SIG-M5 (cell line): Measurements from ENCODE around the gene FKRP.
"Not testable (repeated sequence)": the region's sequence is repeated elsewhere in the genome, so short reads cannot be mapped to it uniquely, and the experiment has no call there.

Source experiments
- DNase-seq: peaks from one replicate; lab custom pipeline; 2025; lab: John Stamatoyannopoulos, UW

Gene FKRP

DNA sequence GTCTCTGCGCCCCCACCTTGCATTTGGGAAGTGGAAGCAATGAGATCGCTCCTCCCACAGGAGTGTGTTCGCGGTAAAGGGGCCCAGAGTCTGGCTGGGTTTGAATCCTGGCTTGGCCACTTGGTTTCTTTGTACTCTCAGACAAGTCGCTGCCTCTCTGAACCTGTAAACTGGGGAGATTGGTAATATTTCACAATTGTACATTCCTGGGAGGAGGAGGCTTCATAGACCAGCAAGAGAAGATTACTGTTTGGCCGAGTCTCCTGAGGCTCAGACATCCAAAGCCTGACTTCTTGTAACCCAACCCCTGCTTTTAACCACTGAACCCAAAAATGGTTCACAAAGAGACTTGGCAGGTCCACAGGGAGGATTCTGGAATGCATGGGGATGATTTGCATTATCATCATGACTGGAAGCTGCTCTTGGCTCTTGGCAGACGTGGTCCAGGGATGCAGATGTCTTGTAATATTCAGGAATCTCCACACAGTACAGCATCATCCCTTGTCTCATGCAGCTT, 14.0 kb downstream of the FKRP start:
- no peak for DNase-seq

DNA sequence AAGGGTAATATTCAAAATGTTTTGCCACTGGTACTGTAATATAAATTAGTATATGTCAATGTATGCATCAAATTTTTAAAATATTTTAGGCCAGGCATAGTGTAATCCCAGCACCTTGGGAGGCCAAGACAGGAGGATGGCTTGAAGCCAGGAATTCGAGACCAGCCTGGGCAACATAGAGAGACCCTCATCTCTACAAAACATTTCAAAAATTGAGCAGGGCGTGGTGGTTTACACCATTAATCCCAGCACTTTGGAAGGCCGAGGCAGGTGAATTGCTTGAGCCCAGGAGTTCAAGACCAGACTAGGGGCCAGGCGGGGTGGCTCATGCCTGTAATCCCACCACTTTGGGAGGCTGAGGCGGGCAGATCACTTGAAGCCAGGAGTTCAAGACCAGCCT, 14.5 kb downstream of the FKRP start:
- DNase-seq: no peak

DNA sequence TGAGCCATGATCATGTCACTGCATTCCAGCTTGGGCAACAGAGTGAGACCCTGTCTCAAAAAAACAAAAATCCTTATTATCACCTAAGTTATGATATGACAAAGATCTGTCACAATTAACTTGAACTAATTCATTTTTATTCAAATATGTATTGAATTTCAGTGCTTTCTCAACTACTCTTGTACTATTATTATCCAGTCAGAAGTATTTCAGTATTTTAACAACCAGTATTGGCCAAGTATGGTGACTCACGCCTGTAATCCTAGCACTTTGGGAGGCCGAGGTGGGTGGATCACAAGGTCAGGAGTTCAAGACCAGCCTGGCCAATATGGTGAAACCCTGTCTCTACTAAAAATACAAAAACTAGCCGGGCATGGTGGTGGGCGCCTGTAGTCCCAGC, 15.0 kb downstream of the FKRP start:
- DNase-seq: not testable (repeated sequence)

DNA sequence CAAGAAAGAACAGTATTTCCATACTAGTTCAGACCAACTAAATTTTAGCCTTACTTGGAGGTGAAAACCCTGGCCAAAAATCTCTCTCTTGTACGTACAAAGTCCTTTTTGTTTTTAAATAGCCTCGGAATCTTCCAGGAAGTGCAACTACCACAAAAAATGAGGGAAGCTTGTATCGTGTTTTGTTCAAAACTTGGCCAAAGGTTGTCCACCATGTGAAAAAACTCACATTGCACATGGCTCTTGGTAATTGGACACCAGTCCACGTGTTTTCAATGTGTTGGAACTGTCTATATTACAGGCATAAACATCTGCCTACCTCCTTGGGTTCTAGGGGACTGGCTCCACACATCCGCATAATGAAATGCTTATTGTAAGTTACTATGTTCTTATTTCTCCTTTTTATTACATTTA, 15.6 kb downstream of the FKRP start:
- DNase-seq: no peak

DNA sequence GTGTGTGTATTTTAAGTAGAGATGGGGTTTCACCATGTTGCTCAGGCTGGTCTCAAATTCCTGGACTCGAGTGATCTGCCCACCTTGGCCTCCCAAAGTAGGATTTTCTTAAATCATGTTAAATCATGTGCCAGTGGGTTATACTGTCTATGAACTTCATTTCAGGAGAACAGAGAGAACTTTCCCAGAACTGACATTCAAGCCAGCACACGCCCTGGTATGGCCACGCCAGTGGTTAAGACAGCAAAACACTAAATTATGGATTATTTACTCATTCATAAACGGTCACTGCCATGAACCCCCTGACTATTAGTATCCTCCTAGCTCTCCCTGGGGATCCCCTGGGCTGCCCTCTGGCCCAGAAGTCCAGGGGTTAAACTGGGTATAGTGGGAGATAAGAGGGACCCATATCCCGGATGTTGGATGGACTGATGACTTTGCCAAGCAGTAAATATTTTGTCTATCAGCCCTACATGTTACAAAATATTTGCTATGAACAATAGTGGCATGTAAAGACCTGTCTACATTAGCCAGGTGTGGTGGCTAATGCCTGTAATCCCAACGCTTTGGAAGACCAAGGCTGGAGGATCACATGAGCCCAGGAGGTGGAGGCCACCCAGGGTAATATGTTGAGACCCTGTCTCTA, 16.5 kb downstream of the FKRP start:
- no peak for DNase-seq

DNA sequence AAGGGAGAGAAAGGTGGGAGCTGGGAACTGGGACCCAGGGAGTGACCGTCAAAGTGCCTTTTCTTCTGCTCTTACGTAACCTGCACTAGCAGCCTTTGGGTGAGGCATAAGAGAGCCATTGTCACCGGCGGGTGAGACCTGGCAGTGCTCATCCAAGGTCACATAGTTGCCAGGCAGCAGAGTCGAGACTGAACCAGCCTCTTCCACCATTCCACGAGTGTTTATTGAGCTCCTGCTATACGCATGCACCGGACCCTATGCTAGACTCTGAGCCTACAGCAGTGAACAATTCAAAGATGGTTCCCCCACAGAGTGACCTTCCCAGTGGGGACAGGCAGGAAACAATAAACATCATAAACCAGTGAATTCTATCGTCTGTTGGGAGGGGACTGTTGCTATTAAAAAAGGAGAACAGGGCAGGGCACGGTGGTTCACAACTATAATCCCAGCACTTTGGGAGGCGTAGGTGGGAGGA, 19.0 kb downstream of the FKRP start:
- no peak for DNase-seq

DNA sequence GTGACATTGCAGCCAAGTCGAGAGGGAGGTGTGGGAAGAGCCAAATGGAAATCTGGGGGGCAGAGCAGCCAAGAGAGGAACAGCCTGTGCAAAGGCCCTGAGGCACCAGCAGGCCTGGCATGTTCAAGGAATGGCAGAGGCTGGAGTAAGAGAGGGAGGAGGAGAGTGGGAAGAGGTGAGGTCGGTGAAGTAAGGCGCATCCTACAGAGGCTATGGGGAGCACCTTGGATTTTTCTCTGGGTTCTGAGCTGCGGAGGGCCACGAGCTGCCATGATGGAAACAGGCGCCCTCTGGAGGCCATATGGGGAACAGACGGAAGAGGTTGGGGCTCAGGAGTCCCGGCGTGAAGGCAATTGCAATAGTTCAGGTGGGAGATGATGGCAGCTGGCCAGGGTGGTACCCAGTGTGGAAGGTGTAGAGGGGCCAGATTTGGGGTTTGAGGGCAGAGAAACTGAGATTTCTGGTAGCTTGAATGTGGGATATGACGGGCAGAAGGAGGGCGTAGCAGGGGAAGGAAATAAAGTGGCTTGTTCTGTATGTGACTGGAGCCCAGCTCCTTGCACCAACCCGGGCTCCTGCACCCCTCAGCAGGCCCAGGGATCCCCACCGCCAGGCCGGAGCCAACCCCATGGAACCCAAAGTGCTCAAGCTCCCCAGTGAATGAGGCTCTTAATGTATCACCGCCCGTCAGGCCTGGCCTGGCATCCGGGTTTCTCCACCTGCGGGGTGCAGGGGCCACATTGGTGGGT, 20.9 kb downstream of the FKRP start:
- DNase-seq: no peak

DNA sequence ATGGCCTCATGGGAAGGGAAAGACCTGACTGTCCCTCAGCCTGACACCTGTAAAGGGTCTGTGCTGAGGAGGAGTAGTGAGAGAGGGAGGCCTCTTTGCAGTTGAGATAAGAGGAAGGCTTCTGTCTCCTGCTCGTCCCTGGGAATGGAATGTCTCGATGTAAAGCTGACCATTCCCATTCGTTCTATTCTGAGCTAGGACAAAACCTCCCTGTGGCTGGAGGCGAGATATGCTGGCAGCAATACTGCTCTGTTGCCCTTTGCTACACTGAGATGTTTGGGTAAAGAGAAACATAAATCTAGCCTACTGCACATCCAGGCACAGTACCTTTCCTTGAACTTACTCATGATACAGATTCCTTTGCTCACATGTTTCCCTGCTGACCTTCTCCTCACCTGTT, 22.9 kb downstream of the FKRP start:
- not testable (repeated sequence) for DNase-seq

DNA sequence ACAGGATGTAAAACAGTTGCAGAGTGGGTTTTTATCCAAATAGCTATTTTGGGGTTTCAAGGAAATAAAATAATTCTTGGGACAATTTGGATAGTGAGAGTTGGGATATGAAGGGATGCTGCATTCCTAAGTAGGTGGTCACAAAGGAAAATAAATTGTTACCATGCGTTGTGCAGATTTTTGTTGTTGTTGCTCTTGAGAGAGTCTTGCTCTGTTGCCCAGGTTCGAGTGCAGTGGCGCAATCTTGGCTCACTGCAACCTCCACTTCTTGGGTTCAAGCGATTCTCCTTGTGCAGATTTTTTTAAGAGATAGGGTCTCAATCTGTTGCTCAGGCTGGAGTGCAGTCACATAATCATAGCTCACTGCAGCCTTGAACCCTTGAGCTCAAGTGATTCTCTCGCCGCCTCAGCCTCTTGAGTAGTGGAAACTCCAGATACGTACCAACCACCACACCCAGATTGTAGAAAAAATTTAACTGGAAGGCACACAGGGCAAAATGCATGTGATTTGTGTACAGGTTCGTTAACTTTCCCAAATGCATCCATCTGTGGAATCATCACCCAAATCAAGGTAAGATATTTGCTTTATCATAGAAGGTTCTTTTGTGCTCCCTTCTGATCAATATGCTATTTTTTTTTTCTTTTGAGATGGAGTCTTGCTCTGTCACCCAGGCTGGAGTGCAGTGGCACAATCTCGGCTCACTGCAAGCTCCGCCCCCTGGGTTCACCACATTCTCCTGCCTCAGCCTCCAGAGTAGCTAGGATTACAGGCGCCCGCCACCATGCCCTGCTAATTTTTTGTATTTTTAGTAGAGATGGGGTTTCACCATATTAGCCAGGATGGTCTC, 26.5 kb downstream of the FKRP start:
- no peak for DNase-seq

DNA sequence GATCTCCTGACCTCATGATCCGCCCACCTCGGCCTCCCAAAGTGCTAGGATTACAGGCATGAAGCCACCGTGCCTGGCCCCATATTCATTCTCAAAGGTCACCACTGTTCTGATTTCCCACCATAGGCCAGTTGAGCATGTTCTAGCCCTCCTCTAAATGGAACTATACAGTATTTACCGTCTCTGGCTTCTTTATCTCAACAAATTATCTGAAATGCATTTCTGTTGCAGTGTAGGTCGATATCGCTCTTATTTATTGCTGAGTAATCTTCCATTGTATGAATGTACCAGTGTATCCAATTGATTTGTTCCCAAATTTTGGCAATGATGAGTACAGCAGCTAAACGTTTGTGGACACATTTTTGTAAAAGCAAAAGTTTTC, 27.2 kb downstream of the FKRP start:
- DNase-seq: no peak

DNA sequence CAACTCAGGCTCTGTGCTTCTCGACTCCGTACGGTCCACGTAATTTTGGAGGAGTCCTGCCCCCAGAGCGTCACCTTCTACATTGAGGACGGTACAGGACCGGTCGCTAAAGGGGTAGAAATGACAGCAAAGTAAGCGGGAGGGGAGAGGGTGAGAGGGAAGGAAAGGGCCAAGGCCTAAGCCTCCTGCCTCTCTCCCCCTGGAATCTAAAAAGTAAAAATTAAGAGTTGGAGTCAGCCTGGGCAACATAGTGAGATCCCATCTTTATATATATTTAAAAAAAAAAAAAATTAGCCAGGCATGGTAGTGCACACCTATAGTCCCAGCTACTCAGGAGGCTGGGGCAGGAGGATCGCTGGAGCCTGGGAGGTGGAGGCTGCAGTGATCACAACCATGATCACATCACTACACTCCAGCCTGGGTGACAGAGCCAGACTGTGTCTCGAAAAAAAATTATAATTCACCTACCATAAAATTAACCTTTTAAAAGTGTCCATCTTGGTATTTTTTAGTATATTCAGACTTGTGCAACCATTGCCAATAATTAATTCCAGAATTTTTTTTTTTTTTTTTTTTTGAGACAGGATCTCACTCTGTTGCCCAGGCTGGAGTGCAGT, 29.9 kb downstream of the FKRP start:
- DNase-seq: no peak

DNA sequence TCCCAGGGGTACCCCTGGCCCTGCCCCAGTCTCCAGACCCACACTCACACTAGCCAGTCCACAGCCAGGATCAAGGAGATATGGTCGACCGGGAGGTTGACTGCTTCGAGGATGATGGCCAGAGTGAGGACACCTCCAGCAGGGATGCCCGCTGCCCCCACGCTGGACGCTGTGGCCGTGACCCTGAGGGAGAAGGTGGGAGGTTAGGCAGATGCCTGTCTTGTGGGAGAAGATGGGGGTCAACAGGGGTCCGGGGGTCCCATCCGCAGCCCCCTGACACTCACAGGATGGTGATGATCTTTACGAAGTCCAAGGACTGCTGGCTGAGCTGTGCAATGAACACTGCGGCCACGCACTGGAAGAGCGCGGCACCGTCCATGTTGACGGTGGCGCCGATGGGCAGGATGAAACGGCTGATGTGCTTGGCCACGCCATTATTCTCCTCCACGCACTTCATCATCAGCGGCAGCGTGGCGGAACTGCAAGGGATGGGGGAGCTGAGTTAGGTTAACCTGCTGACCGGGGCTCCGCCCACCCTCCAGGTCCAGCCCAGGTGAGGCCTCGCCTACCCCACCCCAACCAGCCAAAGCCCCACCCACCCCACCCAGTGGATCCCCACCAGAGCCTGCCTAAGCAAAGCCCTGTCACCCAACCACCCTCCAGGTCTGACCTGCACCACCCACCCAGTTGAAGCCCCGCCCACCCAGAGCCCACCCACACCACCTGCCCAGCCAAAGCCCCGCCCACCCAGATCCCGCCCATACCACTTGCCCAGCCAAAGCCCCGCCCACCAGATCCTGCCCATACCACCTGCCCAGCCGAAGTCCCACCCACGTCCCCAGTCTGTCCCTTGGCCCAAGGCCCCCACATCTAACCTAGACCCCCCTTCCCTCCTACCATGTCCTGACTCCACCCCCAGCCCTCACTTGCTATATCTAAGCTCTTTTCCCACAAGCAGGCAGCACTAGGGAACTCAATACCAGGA, 31.4 kb downstream of the FKRP start:
- DNase-seq: no peak

DNA sequence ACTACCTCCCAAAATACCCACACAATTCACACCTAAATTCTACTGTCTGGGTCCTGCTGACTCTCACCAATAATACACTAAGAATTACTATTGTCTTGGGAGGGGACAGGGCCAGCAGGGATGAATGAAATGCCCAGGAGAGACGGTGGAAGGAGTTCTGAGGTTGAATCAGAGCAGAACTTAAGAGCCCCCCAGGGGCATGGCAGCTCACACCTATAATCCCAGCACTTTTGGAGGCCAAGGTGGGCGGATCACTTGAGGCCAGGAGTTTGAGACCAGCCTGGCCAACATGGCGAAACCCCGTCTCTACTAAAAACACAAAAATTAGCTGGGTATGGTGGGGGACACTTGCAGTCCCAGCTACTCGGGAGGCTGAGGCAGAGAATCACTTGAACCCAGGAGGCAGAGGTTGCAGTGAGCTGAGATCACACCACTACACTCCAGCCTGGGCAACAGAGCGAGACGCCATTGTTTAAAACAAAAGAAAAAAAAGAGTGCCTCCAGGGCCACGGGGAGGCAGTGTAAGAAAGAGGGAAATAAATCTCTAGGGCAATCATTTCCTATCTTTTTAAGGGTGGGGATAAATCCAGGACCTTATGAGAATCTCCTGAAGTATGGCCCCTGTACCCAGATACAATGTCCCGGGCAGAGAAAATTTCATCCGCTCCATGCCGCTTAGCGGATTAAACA, 32.2 kb downstream of the FKRP start:
- DNase-seq: not testable (repeated sequence)

DNA sequence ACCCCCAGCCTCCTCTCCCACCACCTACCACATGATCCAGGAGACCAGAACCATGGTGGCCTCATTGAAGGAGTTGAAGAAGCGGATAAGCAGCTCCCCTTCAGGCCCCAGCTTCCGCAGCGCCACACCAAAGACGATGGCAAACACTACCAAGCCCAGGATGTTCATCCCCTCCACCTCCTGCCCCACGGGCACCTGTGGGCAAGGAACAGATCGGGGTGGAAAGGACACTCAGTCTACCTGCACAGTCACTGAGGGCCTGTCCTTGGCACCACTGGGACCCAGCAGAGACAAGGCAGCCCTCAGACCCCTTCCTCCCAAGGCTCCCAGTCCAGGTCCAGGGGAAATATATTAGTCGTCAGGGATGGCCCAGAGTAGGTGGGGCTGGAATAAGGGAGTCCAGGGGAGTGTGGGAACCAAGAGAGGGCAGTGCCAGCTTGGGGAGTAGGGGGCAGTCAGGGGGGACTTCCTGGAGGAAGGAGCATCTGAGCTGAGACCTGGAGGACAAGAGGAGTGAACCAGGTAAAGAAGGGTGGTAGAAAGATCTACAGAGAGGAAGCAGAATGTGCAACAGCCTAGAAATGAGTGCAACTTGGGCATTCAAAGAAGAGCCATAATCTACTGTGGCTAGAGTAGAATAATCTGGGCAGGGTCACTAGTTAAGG, 36.6 kb downstream of the FKRP start:
- DNase-seq: no peak

DNA sequence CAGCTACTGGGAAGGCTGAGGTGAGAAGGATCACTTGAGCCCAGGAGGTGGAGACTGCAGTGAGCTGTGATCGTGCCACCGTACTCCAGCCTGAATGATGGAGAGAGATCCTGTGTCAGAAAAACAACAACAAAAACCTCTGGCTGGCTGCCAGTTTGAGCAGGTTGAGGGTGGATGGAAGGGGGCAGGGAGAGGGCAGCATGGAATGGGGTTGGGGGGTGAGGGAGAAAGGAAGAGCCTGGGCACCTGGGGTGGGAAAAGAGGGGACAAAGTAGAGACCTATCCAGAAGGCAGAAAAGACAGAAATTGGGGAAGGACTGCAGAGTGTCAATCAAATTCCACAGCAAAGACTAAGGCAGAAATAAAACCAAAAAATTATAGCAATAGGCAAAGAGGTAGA, 37.8 kb downstream of the FKRP start:
- no peak for DNase-seq

DNA sequence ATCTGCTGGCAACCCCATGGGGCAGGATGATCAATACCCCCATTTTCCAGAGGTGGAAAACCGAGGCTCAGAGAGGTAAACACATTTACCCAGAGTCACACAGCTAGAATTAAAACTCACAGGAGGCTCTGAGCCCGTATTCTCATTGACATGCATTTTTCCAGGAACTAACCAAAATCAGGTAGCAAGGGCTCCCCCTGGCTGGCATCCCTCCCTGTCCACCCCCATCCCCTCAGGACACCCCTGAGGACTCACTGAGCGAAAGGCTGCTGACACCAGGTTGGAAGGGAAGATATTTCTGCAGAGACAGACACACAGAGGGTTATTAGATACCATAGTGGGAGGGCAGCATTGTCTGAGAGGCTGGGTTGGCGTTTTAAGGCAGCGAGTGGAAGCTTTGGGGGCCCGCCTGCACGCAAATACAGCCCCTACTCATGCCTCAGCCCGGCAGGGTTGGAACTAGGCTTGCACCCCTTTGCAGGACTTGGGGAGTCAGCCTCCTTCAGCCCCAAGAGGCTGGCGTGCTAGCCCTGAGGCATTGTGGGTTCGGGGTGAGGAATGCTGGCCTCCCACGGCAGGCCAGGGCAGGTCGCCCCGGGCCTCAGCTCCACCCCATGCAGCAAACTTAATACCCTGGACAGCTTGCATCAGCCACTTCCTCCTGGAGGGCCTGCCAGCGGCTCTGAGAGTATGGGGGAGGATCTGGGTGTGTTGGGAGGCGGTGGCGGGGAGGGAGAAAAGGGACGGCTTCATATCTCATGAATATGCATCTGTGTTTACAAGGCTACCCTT, 38.6 kb downstream of the FKRP start:
- DNase-seq: peak; percentile 86

DNA sequence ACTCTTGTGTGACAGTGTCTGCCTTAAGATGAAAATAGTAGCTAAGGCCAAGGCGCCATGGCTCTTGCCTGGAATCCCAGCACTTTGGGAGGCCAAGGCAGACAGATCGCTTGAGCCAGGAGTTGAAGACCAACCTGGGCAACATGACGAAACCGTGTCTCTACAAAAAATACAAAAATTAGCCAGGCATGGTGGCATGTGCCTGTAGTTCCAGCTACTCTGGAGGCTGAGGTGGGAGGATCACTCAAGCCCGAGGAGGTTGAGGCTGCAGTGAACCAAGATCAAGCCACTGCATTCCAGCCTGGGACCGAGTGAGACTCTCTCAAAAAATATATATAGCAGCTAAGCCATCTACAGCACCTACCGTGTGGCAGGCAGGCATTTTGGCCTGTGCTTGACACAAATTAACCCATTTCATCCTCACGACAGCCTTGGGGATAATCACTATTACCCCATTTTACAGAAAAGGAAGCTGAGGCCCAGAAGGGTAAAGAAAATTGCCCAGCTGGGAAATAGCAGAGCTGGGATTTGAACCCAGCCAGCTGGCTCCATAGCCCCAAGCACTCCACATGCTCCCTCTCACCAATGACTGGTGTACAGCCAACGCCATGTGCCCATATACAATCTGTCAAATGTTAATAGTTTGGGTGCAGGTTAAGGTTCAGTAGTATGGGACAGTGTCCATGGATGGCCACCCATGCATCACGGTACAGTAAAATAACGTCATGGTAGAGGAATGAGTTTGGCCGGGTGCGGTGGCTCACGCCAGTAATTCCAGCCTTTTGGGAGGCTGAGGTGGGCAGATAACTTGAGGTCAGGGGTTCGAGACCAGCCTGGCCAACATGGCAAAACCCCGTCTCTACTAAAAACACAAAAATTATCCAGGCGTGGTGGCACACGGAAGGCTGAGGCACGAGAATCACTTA, 39.5 kb downstream of the FKRP start:
- DNase-seq: no peak

DNA sequence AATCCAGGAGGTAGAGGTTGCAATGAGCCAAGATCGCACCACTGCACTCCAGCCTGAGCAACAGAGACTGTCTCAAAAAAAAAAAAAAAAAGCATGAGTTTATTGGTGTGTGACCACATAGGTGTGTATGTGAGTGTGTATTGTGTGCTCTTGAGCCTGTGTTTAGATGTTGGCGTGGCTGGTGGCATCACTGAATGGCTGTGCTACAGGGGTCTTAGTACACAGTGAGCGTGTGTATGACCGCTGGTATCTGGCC, 40.1 kb downstream of the FKRP start:
- DNase-seq: no peak
